SH-SY5Y (cell line): ENCODE measurements around the gene KCNQ1OT1.

Source experiments
- GATA2 ChIP-seq: IDR thresholded peaks from 2 replicates; pipeline ENCODE4 v1.6.1; 2011; ENCODE audit warnings: mild to moderate bottlenecking, low read depth, low read length
- GATA3 ChIP-seq: IDR thresholded peaks from 2 replicates; pipeline ENCODE4 v1.6.1; 2011; ENCODE audit warnings: low read depth, mild to moderate bottlenecking, low read length, moderate library complexity

KCNQ1OT1 gene

GRCh38 chr11:2694995-2695939 lies 4.5 kb downstream of the KCNQ1OT1 start:
- TF ChIP-seq GATA2, result no peak
- TF ChIP-seq GATA3, result no peak

DNA sequence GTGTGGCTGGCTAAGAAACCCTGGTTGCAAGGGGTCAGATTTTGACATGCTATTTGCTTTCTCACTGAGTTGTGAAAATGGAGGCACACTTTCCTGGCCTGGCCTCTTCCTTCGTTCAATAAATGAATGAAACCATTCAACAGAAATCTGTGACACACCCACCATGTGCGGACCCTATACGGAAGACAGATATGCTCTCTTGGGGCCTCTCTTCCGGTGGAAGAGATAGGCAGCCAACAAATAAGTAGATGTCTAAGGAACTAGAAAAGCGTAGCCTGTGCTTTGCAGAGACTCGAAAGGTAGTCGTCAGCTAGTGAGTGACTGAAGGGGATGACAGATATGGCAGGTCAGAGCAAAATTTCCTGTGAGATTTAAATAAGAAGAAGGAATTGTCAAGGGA lies 5.3 kb downstream of the KCNQ1OT1 start:
- TF ChIP-seq GATA2, result no peak
- no peak for TF ChIP-seq GATA3

- no peak for TF ChIP-seq GATA2
- no peak for TF ChIP-seq GATA3
Measured at GRCh38 chr11:2693271-2694261, 6.2 kb downstream of the KCNQ1OT1 start.

- TF ChIP-seq GATA3 (no peak), GATA2 (no peak)
Measured at GRCh38 chr11:2691991-2692875, 7.6 kb downstream of the KCNQ1OT1 start.

GRCh38 chr11:2691355-2691761 lies 8.4 kb downstream of the KCNQ1OT1 start:
- TF ChIP-seq GATA2 (no peak), GATA3 (no peak)

DNA sequence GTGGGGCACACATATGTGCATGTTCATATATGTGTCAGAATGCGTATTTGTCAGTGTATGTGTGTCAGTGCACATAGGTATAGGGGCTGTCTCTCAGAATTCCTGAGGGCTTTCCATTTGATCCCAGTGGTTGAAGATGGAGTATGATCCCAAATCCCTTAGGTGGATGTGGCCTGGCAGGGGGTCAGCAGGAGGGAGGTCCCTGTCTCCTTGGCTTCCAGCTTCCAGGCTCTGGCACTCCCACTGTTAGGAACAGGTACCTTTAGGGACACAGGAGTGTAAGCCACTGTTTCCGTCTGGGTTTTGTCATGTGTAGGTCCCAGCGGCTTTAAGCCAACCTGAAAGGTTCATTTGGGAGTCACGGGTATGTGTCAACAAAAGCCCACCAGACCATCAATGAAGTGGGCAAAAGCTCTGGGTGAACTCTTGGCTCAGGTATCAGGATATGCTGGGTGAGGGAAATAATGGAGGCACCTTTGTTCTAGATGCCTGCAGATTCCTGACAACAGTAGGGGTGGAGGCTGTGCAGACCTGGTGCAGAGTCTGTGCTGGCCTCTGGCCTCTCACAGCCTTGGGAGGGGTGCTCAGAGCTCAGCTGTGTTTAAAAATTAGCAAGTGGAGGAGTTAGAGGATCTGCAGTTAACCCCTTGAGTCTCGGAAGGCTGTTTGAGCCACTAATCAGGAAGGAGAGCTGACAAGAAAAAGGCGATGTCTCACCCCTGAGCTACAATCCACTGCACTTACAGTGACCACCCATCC lies 9.0 kb downstream of the KCNQ1OT1 start:
- TF ChIP-seq GATA3, result no peak
- no peak for TF ChIP-seq GATA2

GRCh38 chr11:2689651-2690575 lies 9.9 kb downstream of the KCNQ1OT1 start:
- no peak for TF ChIP-seq GATA2
- TF ChIP-seq GATA3, result no peak

- no peak for TF ChIP-seq GATA3
Measured at GRCh38 chr11:2688381-2689231, 11.2 kb downstream of the KCNQ1OT1 start.

GRCh38 chr11:2687782-2688191 lies 12.0 kb downstream of the KCNQ1OT1 start:
- no peak for TF ChIP-seq GATA3
- no peak for TF ChIP-seq GATA2

GRCh38 chr11:2687223-2687530 lies 12.6 kb downstream of the KCNQ1OT1 start:
- TF ChIP-seq GATA2, result no peak
- no peak for TF ChIP-seq GATA3

GRCh38 chr11:2686360-2687222 lies 13.2 kb downstream of the KCNQ1OT1 start:
- TF ChIP-seq GATA2 (no peak), GATA3 (no peak)
